GM10266 (cell line): ENCODE results near the gene SEC16A.

Experiments
- DNase-seq: peaks from one replicate; pipeline ENCODE4 v3.0.0; 2012; ENCODE audit errors: extremely low spot score
- TF ChIP-seq, protein P1 (sequence below): IDR thresholded peaks from 2 replicates; pipeline ENCODE4 v1.5.1; 2012; ENCODE audit warnings: mild to moderate bottlenecking, low read depth; ENCODE audit not compliant: control insufficient read depth, insufficient read depth; ENCODE audit errors: missing control alignments

Gene SEC16A

DNA sequence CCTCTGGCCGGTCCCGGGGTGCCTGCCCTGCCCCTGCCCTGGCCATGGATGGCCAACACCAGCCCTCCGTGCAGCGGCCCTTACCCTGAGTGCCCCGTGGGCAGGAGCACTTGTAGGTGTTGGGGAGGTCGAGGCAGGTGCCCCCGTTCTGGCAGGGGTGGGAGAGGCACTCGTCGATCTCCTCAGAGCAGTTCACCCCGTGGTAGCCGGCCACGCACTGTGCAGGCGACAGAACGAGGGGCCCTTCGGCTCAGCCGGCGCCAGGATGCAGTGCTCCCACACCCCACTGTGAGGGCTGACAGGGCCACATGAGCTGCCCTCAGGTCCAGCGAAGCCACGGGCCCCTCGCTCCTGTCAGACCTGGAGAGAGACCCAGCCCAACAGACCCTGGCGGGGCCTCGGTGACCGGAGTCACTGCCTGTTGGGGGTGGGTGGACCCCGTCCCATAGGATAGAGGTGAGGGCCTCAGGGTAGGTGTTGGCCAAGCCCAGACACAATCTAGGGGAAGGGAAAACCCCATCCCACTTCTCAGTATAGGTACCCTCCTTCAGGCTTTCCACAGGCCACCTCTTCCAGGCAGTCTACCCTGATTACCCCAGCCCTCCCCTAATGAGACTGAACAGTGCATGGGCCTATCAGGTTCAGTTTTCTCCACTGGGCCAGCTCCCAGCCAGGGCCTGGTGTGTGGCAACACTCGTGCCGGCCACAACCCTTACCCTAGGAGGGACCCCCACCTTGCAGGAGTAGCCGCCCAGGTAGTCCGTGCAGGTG lies 24.6 kb upstream of the SEC16A start:
- TF ChIP-seq, protein P1, sequence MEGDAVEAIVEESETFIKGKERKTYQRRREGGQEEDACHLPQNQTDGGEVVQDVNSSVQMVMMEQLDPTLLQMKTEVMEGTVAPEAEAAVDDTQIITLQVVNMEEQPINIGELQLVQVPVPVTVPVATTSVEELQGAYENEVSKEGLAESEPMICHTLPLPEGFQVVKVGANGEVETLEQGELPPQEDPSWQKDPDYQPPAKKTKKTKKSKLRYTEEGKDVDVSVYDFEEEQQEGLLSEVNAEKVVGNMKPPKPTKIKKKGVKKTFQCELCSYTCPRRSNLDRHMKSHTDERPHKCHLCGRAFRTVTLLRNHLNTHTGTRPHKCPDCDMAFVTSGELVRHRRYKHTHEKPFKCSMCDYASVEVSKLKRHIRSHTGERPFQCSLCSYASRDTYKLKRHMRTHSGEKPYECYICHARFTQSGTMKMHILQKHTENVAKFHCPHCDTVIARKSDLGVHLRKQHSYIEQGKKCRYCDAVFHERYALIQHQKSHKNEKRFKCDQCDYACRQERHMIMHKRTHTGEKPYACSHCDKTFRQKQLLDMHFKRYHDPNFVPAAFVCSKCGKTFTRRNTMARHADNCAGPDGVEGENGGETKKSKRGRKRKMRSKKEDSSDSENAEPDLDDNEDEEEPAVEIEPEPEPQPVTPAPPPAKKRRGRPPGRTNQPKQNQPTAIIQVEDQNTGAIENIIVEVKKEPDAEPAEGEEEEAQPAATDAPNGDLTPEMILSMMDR: no peak
- DNase-seq: no peak

DNA sequence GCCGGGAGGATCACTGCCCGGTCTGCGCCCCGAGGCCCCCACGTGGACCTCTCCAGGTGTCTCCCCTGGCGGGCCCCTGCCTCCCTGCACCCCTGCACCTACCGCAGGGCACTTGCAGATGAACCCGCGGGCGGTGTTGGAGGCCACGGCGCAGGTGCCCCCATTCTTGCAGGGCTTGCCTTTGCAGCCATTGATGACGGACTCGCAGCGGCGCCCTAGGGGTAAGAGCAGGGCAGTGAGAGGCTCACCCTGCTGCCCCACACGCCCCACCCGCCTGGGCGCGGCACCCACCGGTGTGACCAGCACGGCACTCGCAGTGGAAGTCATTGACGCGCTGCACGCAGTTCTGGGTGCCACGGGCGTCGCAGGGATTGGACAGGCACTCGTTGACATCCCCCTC lies 23.6 kb upstream of the SEC16A start:
- no peak for DNase-seq
- TF ChIP-seq, protein P1: no peak

DNA sequence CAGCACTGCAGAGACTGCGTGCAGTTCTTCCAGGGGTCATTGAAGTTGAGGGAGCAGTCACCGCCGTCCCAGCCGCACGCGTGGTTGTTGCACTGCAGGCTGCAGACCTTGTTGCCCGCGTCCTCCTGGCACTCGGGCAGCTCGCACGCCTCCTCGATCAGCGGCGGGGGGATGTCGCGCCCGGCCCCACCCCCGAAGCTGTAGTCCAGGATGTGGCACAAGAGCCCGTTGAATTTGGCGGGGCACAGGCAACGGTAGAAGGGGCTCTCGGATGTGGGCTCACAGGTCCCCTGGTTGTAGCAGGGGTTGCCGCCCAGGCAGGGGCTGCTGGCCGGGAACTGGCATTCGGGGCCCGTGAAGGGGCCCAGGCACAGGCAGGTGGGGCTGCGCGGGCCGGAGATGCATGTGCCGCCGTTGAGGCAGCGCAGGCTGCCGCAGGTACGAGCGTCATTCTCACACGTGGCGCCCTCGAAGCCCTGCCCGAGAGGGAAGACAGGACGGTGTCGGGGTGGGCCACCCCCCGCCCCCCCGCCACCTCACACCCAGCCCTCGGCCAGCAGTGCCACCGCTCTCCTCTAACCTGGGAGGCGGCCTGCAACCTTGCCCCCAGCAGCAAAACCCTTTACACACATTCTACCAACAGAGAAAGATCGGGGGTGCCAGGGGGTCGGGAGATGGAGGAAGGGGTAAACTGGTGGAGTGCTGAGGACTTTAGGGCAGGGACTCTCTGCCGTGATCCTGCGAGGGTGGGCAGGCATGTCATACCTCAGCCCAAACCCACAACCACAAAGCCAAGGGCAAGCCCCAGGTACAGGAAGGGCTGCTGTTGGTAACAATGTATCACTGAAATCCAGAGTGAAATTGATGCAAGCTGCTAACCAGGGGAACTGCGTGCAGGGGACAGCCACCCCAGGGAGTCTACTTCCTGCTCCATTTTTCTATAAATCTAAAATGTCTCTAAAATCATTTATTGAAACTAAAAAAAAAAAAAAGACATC lies 22.9 kb upstream of the SEC16A start:
- DNase-seq: no peak
- TF ChIP-seq, protein P1: no peak

DNA sequence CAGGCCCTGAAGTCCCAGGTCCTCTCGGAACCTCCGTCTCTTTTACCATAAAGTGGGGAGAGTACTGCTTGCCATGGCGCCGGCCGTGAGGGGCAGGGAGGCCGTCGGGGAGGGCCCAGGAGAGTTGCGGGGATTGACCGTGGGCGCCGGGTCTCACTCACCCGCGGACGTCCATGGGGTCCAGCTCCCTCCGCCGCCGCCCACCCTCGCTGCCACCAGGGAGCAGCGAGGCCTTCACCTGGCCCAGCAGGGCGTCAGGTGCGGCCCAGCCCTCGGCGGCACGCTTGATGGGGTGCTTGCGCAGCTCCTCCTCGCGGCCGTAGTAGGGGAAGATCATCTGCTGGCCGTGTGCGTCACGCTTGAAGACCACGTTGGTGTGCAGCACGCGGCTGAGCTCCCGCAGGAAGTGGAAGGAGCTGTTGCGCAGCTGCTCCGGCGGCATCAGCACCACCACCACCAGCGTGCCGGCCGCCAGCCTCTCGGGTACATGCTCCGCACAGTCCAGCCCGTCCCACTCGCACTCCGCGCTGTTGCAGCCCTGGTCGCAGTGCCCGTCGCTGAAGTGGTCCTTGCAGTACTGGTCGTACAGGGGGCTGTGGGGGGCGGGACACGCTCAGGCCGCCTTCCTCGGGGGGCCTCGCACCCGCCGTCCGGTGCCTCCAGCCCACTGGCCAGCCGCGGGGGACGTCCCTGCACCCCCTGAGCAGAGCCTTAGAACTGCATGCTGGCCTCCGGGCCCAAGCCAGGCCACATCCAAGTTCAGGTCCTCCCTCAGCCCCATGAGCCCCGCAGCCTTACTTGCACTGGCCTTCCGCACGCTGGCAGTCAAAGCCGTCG lies 21.9 kb upstream of the SEC16A start:
- TF ChIP-seq, protein P1: no peak
- DNase-seq: no peak

DNA sequence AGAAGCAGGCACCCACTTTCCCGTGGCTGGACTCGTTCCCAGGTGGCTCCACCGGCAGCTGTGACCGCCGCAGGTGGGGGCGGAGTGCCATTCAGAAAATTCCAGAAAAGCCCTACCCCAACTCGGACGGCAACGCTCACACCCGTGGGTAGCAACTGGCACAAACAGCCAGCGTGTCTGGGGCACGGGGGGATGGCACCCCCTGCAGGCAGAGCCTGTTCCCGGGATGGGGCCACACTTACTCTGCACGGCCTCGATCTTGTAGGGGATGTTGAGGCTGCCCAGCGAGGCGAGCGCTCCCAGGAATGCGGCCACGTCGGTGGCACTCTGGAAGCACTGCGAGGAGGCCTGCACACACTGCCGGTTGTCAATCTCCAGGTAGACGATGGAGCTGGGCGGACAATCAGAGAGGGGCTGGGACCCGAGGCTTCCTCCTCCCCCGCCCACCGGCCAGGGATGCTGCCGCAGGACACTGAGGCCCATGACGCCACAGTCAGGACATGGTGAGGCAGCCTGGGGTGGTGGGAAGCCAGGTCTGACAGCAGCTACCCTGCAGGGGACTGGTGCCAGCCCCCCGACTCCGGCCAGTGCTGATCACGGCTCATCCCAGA lies 20.2 kb upstream of the SEC16A start:
- TF ChIP-seq, protein P1: no peak

DNA sequence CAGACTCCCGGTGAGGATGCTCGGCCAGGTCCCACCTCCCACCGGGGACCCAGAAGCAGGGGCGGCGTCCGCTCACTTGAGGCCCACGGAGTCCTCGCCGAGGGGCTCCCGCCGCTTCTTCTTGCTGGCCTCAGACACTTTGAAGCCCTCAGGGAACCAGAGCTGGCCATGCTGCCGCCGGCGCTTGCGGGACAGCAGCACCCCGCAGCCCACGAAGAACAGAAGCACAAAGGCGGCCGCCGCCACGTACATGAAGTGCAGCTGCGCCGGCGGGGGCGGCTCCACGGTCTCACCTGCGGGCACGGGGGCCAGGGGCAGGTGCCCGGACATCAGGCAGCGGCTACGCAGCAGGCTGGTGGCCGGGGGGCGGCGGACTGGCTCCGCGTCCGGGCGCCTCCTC lies 19.4 kb upstream of the SEC16A start:
- TF ChIP-seq, protein P1: no peak
- no peak for DNase-seq

More for the DNA sequence above, 20.2 kb upstream of the SEC16A start:
- no peak for DNase-seq
